HG03571 (cell line): ENCODE results near the gene CDR2L.
"Not testable (repeated sequence)": the region's sequence is repeated elsewhere in the genome, so short reads cannot be mapped to it uniquely, and the experiment has no call there.

ENCODE experiments used
- ATAC-seq: cut with Tn5 transposase; IDR thresholded peaks from one replicate; pipeline ENCODE4 v1.9.1; 2021; ENCODE audit not compliant: unreplicated experiment

Gene CDR2L

GRCh38 chr17:75036643-75037268, 49.3 kb downstream of the CDR2L start:
- ATAC-seq: no peak

GRCh38 chr17:75039238-75039637, 51.8 kb downstream of the CDR2L start:
- no peak for ATAC-seq

DNA sequence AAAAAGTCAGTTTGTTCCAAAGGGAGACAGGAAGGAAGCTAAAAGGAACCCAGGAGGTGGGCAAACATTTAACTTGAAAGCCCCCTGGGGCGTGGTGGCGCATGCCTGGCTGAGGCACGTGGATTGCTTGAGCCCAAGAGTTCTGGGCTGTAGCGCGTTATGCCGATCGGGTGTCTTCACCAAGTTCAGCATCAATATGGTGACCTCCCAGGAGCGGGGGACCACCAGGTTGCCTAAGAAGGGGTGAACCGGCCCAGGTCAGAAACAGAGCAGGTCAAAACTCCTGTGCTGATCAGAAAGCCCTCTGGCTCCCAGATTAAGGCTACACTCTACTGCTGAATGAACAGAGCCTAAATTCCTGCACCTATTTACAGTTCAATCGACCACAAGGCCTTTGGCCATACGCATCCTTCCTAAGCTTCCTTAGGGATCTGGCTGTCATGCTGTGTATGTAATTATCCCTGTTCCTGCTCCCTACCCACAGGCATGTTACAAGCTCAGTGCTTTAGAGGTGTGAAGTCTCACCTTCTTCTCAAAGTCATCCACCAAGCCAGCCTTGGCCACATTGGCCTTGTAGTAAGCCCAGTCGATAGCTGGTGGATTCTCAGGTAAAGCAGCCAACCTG, 54.3 kb downstream of the CDR2L start:
- no peak for ATAC-seq

- not testable (repeated sequence) for ATAC-seq
Measured at GRCh38 chr17:75043789-75044188, 56.4 kb downstream of the CDR2L start.

GRCh38 chr17:75044716-75045115, 57.3 kb downstream of the CDR2L start:
- ATAC-seq: no peak

- not testable (repeated sequence) for ATAC-seq
Measured at GRCh38 chr17:75045946-75046406, 58.5 kb downstream of the CDR2L start.

DNA sequence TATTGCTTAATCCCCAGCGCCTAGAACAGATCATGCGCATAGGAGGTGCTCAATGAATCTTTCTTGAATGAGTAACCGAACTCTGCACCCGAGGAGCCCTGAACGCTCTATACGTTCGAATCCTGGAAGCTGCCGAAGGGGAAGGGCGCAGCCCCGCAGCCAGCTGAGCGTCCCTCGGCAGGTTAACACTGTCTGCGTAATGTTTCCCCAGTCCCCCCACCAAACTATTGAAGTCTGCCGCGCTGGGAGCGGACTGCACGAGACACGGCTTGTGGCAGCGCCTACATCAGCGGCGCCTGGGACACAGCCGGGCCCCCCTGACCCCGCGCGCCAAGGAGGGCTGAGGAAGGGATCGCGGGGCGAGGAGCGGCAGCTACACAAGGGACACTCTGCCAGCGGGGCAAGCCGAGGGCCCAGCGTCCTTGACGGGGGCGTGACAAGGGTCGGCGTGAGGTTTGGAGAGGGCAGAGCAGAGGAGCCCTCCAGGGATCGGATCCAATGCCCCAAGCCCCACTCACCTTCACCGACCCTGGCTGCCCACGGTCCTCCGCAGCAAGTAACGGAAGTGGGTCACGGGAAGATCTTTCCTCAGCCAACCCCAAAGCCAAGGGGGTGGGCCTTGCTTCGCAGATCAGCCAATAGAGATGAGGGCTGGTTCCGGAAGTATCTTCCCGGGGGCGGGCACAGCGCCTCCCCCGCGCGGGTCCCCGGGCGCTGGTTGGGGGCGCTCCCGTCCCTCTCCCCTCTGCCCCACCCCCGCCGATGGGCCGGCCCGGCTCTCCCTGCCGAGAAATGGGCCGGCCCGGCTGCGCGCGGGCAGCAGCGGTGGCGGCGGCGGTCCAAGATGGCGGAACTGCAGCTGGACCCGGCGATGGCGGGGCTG, 59.2 kb downstream of the CDR2L start, which contains the start of the genes ATP5PD and KCTD2:
ATP5PD (minus strand) TSS at position 563 of the 883 bp plus-strand sequence. CDS start 4,319 bp downstream, outside the sequence.
KCTD2 (plus strand) TSS at position 819 of the 883 bp plus-strand sequence; CDS start at position 845, 26 bp downstream.
- peak; percentile 93 for ATAC-seq

DNA sequence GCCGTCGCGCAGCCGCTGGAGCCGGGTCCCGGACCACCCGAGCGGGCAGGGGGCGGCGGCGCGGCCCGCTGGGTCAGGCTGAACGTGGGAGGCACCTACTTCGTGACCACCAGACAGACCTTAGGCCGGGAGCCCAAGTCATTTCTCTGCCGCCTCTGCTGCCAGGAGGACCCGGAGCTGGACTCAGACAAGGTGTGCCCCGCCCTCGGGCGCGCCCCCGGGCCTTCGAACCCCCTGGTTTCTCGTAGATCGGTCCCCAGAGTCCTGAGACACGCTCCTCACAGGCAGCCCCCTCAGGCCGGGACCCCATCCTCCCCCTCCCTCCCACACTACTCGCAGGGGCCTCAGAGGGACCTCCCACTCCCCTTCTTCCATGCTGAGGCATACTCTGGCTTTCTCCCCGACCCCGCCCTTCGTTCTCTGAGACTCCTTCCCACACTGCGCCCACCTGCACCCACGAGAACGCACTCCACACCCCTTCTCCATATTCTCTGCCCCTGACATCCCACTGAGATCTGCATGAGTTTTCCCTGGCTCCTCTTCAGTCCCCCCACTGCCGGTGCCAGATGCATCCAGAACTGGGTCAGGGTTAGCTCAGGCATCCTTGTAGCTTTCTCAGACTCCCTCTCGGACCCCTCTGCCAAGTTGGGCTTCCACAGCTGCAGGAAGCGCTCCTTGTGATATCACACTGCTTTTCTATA, 60.1 kb downstream of the CDR2L start:
- peak; percentile 4 for ATAC-seq

GRCh38 chr17:75048249-75048878, 60.9 kb downstream of the CDR2L start:
- ATAC-seq: no peak

DNA sequence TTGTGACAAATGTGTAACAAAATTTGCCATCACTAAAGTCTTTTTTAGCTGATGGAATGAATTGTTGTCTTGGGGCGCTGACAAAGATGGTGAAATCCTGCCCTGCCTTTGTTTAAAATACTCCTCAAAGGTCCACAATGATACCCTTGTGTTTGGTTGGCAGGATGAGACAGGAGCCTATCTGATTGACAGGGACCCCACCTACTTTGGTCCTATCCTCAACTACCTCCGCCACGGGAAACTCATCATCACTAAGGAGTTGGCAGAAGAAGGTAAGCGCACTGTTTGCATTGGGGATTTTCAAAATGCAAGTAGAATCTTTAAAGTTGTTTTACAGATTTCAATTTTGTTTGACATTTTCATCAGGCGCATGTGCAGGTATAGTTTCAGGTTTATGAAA, 61.6 kb downstream of the CDR2L start:
- ATAC-seq: no peak

DNA sequence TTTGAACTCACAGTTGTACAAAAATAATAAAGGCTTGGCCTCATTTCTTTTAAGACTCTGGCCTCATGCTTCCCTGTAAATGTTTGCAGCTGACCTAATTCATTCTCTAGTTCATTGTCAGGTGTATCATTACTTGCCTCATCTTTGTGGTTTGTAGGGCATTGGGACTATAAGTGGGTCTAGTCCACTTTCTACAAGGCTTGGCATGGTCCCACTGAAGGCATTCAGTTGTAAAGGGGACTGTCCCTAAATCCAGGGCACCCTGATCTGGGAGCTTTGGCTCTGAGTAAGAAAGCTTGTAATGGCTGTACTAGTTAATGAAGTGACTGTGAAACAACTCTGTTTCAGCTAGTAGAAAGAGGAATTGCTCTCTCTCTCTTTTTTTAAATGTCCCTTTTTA, 62.3 kb downstream of the CDR2L start:
- no peak for ATAC-seq

DNA sequence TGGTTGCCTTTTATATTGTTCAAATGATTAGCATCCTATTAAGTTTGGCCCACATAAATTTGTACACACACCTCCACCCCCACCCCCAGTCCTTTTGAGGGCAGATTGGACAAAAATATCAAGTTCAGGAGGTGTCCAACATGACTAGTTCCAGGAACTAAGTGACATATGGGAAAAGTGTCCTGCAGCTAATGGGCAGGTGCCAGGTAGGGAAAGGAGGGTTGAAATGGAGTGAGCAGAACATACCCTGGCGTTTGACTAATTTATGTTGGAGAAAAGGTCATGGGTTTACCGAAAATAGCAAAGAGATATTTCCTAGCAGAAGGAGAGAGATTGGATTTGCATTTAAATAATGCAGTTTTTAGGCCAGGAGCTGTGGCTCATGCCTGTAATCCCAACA, 64.5 kb downstream of the CDR2L start:
- ATAC-seq: no peak
